Measurements from ENCODE around the gene KCNK4.
"Not testable (repeated sequence)": the region's sequence is repeated elsewhere in the genome, so short reads cannot be mapped to it uniquely, and the experiment has no call there.

The KCNK4 gene

DNA sequence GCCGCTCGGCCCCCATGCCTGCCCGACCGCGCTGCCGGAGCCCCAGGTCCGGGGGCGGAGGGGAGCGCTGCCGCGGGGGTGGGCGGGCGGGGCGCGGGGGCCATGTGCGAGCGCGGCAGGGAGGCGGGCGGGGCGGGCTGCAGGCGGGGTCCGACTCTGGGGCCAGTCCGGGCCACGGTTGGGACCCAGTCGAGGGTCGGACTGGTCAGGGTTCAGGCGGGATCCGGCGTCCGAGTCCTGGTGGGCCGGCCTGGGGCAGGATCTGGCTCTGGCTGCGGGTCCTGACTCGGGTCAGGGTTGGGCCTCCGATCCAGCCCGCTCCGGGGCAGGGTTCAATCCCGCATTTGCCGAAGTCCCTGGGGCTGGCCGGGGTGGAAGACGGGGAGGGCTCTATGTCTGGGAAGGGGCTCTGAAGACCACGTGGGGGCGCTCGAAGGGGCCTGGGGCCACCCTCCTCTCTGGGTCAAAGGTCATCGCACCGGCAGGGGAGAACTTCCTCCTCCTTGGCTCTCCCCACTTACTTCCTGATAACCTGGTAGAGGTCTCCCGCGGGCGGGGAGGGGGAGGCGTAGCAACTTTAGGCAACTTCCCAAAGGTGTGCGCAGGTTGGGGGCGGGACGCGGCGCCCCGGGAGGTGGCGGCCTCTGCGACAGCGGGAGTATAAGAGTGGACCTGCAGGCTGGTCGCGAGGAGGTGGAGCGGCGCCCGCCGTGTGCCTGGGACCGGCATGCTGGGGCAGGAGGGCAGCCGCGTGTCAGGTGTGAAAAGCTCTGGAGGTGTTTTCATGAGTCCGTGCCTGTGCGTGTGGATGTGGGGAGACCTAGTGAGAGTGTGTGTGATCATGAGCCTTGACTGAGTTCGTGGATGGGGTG is 14.8 kb downstream of the KCNK4 start:
- H3K4me3 ChIP-seq (replicated peaks; ENCODE audit: low read depth, low read length), result peak overlapping the region; percentile 74
- TF ChIP-seq, protein P1, sequence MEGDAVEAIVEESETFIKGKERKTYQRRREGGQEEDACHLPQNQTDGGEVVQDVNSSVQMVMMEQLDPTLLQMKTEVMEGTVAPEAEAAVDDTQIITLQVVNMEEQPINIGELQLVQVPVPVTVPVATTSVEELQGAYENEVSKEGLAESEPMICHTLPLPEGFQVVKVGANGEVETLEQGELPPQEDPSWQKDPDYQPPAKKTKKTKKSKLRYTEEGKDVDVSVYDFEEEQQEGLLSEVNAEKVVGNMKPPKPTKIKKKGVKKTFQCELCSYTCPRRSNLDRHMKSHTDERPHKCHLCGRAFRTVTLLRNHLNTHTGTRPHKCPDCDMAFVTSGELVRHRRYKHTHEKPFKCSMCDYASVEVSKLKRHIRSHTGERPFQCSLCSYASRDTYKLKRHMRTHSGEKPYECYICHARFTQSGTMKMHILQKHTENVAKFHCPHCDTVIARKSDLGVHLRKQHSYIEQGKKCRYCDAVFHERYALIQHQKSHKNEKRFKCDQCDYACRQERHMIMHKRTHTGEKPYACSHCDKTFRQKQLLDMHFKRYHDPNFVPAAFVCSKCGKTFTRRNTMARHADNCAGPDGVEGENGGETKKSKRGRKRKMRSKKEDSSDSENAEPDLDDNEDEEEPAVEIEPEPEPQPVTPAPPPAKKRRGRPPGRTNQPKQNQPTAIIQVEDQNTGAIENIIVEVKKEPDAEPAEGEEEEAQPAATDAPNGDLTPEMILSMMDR (IDR thresholded peaks at IDR 0.05; ENCODE audit: low read length, missing control alignments), result no peak
- DNase-seq (ENCODE audit: low read depth), result peak; percentile 36

DNA sequence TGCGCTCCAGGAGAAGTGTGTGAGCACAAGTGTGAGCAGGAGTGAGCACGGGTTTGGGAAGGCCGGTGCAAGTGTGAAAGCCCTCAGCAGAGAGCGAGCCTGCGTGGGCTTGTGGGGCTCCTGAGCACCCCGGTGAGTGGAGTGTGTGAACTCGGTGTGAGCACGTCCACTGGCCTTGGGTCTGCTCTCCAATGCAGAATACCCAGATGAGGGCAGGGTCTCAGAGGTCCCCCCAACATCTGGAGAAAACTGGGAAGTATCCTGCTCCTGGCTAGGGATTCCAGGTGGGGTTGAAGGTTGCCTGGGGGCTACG is 15.4 kb downstream of the KCNK4 start:
- TF ChIP-seq, protein P1 (IDR thresholded peaks at IDR 0.05; ENCODE audit: low read length, missing control alignments), result no peak

DNA sequence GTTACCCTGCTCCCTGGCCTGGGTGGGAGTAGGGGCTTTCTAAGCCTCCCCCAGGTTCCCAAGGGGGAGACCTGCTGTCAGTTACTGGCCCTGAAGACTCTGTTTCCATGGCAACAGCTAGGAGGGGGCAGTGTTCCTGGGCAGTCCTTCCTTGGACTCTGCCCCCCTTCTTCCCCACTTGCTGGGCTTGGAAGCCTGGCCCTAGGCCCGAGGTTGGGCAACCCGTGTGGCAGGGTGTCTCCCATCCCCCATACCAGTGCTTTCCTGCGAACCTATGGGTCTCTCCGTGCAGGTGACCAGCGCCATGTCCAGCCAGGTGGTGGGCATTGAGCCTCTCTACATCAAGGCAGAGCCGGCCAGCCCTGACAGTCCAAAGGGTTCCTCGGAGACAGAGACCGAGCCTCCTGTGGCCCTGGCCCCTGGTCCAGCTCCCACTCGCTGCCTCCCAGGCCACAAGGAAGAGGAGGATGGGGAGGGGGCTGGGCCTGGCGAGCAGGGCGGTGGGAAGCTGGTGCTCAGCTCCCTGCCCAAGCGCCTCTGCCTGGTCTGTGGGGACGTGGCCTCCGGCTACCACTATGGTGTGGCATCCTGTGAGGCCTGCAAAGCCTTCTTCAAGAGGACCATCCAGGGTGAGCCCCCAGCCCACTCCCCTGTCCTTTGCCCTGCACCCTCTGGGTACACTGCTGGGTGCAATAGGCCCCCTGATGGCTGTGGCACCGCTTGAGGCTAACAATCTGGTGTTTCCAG is 15.9 kb downstream of the KCNK4 start:
- TF ChIP-seq, protein P1 (IDR thresholded peaks at IDR 0.05; ENCODE audit: low read length, missing control alignments), result no peak

More for the DNA sequence above, 15.4 kb downstream of the KCNK4 start:
- peak overlapping the region; percentile 74 for H3K4me3 ChIP-seq (replicated peaks; ENCODE audit: low read depth, low read length)
- no peak for DNase-seq (ENCODE audit: low read depth)

DNA sequence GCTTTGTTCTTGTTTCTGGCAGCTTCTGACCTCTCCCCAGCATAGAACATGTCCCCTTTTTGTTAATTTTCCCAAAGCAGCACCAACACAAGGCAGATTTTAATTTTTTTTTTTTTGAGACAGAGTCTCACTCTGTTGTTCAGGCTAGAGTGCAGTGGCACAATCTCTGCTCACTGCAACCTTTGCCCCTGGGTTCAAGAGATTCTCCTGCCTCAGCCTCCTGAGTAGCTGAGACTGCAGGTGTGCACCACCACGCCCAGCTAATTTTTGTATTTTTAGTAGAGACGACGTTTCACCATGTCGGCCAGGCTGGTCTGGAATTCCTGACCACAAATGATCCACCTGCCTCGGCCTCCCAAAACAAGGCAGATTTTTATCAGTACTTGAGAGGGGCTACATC is 16.7 kb downstream of the KCNK4 start:
- H3K4me3 ChIP-seq (replicated peaks; ENCODE audit: low read depth, low read length); DNase-seq (ENCODE audit: low read depth): not testable (repeated sequence)

More for the DNA sequence above, 15.9 kb downstream of the KCNK4 start:
- peak overlapping the region; percentile 74 for H3K4me3 ChIP-seq (replicated peaks; ENCODE audit: low read depth, low read length)
- DNase-seq (ENCODE audit: low read depth), result peak; percentile 41

DNA sequence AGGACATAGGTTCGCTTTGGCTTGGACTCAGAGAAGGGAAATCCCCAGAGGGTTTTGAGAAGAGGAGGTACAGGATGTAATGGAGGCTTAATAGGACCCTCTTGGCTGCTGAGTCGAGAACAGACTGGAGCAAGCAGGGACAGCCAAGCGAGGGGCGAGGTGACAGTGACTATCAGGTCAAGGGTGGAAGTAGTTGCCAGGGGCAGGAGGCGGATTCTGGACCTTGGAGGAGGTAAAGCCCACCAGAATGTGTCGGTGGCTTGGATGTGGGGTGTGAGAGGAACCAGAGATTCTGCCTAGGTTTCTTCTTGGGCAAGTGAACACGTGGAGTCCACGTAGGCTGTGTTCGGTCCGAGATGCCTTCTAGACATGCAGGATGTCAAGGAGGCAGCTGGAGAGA is 21.8 kb downstream of the KCNK4 start:
- no peak overlapping the region for H3K4me3 ChIP-seq (replicated peaks; ENCODE audit: low read depth, low read length)
- no peak for DNase-seq (ENCODE audit: low read depth)
- TF ChIP-seq, protein P1 (IDR thresholded peaks at IDR 0.05; ENCODE audit: low read length, missing control alignments), result no peak

DNA sequence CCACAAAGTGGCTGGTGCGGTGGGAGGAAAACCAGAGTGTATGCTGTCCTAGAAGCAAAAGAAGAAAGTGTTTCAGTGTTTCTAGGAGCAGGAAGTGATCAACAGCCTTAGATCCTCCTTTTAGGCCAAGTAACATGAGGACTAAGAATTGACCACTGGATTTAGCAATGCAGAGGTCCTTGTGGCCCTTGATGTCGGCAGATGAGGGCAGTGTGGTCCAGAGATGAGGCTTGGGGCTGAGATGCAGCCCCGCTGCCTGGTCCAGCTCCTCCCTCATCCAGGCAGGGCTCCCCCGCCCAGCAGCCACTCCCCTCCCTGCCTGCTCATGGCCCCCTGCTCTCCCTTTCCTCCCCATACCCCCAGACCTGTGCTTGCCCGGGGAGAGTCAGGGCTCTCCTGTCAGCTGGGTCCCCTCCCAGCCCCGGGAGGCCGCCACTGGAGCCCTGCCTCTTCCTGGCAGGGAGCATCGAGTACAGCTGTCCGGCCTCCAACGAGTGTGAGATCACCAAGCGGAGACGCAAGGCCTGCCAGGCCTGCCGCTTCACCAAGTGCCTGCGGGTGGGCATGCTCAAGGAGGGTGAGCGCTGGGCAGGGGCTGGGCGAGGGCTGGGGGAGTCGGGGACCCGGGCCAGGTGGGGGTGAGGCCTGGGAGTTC is 22.5 kb downstream of the KCNK4 start:
- H3K4me3 ChIP-seq (replicated peaks; ENCODE audit: low read depth, low read length), result no peak overlapping the region
- DNase-seq (ENCODE audit: low read depth), result peak; percentile 32
- TF ChIP-seq, protein P1 (IDR thresholded peaks at IDR 0.05; ENCODE audit: low read length, missing control alignments), result no peak

DNA sequence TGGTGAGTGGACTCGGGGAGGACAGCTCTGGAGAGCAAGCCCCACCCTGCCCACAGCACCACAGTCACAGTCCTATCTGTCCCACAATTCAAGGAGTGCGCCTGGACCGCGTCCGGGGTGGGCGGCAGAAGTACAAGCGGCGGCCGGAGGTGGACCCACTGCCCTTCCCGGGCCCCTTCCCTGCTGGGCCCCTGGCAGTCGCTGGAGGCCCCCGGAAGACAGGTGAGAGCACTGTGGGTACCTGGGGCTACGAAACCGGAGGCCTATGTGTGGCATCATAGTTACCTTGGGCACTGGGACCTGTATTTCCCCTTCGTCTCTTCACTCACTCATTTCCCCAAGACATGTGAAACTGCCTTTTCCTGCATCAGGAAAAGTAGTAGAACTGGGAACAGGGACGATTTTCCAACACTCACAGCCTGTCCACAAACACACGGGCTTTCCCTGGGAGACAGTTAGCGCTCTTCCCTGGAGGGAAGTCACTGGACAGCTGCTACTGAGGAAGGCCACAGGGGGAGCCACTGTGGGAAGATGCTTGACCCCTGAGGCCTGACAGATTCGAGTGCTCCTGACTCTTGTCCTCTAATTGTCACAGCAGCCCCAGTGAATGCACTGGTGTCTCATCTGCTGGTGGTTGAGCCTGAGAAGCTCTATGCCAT is 23.2 kb downstream of the KCNK4 start:
- H3K4me3 ChIP-seq (replicated peaks; ENCODE audit: low read depth, low read length), result no peak overlapping the region
- TF ChIP-seq, protein P1 (IDR thresholded peaks at IDR 0.05; ENCODE audit: low read length, missing control alignments), result no peak

More for the DNA sequence above, 23.2 kb downstream of the KCNK4 start:
- DNase-seq (ENCODE audit: low read depth), result no peak

Measured in fibroblast of pulmonary artery (primary cell).